ENCODE measurements around the gene PHLDB1. TPM values are rescaled to one million over a fixed set of nuclear protein-coding genes. Genes with fewer than 3 reads are reported as not detected.

The PHLDB1 gene
- total RNA-seq, 1 experiment from 2014 or later: 48.7 TPM

GRCh38 chr11:118628031-118628430, 20.6 kb downstream of the PHLDB1 start:
- CTCF ChIA-PET: no interaction called here
- POLR2A ChIA-PET (ENCODE audit: low non-redundant PET): no interaction called here
- H3K36me3 ChIP-seq (ENCODE audit: insufficient read depth, low read length, poor library complexity, severe bottlenecking): peaks cover 24% of the 10 kb centered on the region

GRCh38 chr11:118628432-118628831, 21.0 kb downstream of the PHLDB1 start:
- ChIA-PET CTCF (no interaction called here), POLR2A (ENCODE audit: low non-redundant PET) (no interaction called here)
- TF ChIP-seq EZH2 (IDR thresholded peaks at IDR 0.05; ENCODE audit: borderline replicate concordance, low read depth, low read length, poor library complexity, severe bottlenecking) (no peak), CTCF (conservative IDR thresholded peaks at IDR 0.05; ENCODE audit: low read depth, low read length) (no peak)
- no TSS peak for BruUV-seq (replicated peaks)
- intact Hi-C loops (cut with micrococcal nuclease; ENCODE audit: unreplicated experiment): no loop called here
- Histone ChIP-seq H3K4me3 (ENCODE audit: low read depth, low read length, poor library complexity, severe bottlenecking) (no peak overlapping the region), H3K36me3 (ENCODE audit: insufficient read depth, low read length, poor library complexity, severe bottlenecking) (peaks cover 24% of the 10 kb centered on the region), H3K27ac (ENCODE audit: low read depth, low read length, poor library complexity, severe bottlenecking) (no peak overlapping the region), H3K4me1 (ENCODE audit: insufficient read depth, low read length, poor library complexity, severe bottlenecking) (peaks cover 8% of the 10 kb centered on the region), H3K27me3 (replicated peaks; ENCODE audit: insufficient read depth, low read depth, low read length, poor library complexity) (no peaks in the 10 kb centered on the region), H3K9me3 (ENCODE audit: low read depth, low read length, poor library complexity, severe bottlenecking) (no peaks in the 10 kb centered on the region)
- no peak for DNase-seq (ENCODE audit: low spot score)

More at GRCh38 chr11:118628031-118628430, 20.6 kb downstream of the PHLDB1 start:
- H3K4me1 ChIP-seq (ENCODE audit: insufficient read depth, low read length, poor library complexity, severe bottlenecking): peaks cover 12% of the 10 kb centered on the region
- no peak overlapping the region for H3K27ac ChIP-seq (ENCODE audit: low read depth, low read length, poor library complexity, severe bottlenecking)
- TF ChIP-seq EZH2 (IDR thresholded peaks at IDR 0.05; ENCODE audit: borderline replicate concordance, low read depth, low read length, poor library complexity, severe bottlenecking) (no peak), CTCF (conservative IDR thresholded peaks at IDR 0.05; ENCODE audit: low read depth, low read length) (no peak)
- no peaks in the 10 kb centered on the region for H3K9me3 ChIP-seq (ENCODE audit: low read depth, low read length, poor library complexity, severe bottlenecking)
- BruUV-seq (replicated peaks): no TSS peak
- H3K4me3 ChIP-seq (ENCODE audit: low read depth, low read length, poor library complexity, severe bottlenecking): no peak overlapping the region
- DNase-seq (ENCODE audit: low spot score): no peak
- no peaks in the 10 kb centered on the region for H3K27me3 ChIP-seq (replicated peaks; ENCODE audit: insufficient read depth, low read depth, low read length, poor library complexity)
- intact Hi-C loops (cut with micrococcal nuclease; ENCODE audit: unreplicated experiment): no loop called here

GRCh38 chr11:118628861-118629549, 21.6 kb downstream of the PHLDB1 start:
- DNase-seq (ENCODE audit: low spot score): no peak
- H3K27ac ChIP-seq (ENCODE audit: low read depth, low read length, poor library complexity, severe bottlenecking): no peak overlapping the region
- peaks cover 24% of the 10 kb centered on the region for H3K36me3 ChIP-seq (ENCODE audit: insufficient read depth, low read length, poor library complexity, severe bottlenecking)
- TF ChIP-seq CTCF (conservative IDR thresholded peaks at IDR 0.05; ENCODE audit: low read depth, low read length) (no peak), EZH2 (IDR thresholded peaks at IDR 0.05; ENCODE audit: borderline replicate concordance, low read depth, low read length, poor library complexity, severe bottlenecking) (no peak)
- H3K9me3 ChIP-seq (ENCODE audit: low read depth, low read length, poor library complexity, severe bottlenecking): no peaks in the 10 kb centered on the region
- no peak overlapping the region for H3K4me3 ChIP-seq (ENCODE audit: low read depth, low read length, poor library complexity, severe bottlenecking)
- no peaks in the 10 kb centered on the region for H3K27me3 ChIP-seq (replicated peaks; ENCODE audit: insufficient read depth, low read depth, low read length, poor library complexity)
- CTCF ChIA-PET: no interaction called here
- BruUV-seq (replicated peaks): no TSS peak
- POLR2A ChIA-PET (ENCODE audit: low non-redundant PET): no interaction called here
- H3K4me1 ChIP-seq (ENCODE audit: insufficient read depth, low read length, poor library complexity, severe bottlenecking): peaks cover 8% of the 10 kb centered on the region
- intact Hi-C loops (cut with micrococcal nuclease; ENCODE audit: unreplicated experiment): no loop called here

Measured in A673 (cell line).